GM23338 (cell line): Measurements from ENCODE around the gene RND3. TPM values are rescaled to one million over a fixed set of nuclear protein-coding genes. Genes with fewer than 3 reads are reported as not detected.

Experiments
- ATAC-seq: fragments of 200-7000 bp; cut with Tn5 transposase; 3 replicates; pipeline ENCODE4 v1.9.1; 2020
- DNase-seq: peaks from one replicate; pipeline ENCODE4 v3.0.0-alpha.2; 2015; ENCODE audit warnings: low spot score
- H2AFZ ChIP-seq: fragments of 200-600 bp; sonication (generic); 2 replicates; pipeline ENCODE4 v1.8.0; 2016; ENCODE audit warnings: antibody characterized with exemption, mild to moderate bottlenecking, moderate library complexity
- H3F3A ChIP-seq: fragments of 200-600 bp; sonication (generic); replicated peaks from 2 replicates; pipeline ENCODE4 v1.8.0; 2017; ENCODE audit warnings: antibody characterized with exemption, mixed run types, low read depth
- H3K27ac ChIP-seq: fragments of 200-600 bp; sonication (generic); 2 replicates; pipeline ENCODE4 v1.6.1; 2016; ENCODE audit warnings: low read depth
- H3K27me3 ChIP-seq: fragments of 200-600 bp; sonication (generic); 2 replicates; pipeline ENCODE4 v1.8.0; 2016; ENCODE audit warnings: mild to moderate bottlenecking, mixed run types, moderate library complexity; ENCODE audit not compliant: insufficient read depth
- H3K36me3 ChIP-seq: fragments of 200-600 bp; sonication (generic); 2 replicates; pipeline ENCODE4 v1.8.0; 2016; ENCODE audit warnings: mild to moderate bottlenecking; ENCODE audit not compliant: insufficient read depth
- H3K4me1 ChIP-seq: fragments of 200-600 bp; sonication (generic); 2 replicates; pipeline ENCODE4 v1.8.0; 2016; ENCODE audit warnings: mild to moderate bottlenecking, moderate library complexity; ENCODE audit not compliant: insufficient read depth
- H3K4me2 ChIP-seq: fragments of 200-600 bp; sonication (generic); 2 replicates; pipeline ENCODE4 v1.7.1; 2017; ENCODE audit warnings: mixed run types
- H3K4me3 ChIP-seq: fragments of 200-600 bp; sonication (generic); 2 replicates; pipeline ENCODE4 v1.6.1; 2016; ENCODE audit warnings: mixed run types
- H3K79me2 ChIP-seq: fragments of 200-600 bp; sonication (generic); replicated peaks from 2 replicates; pipeline ENCODE4 v1.8.0; 2017; ENCODE audit warnings: mild to moderate bottlenecking; ENCODE audit not compliant: insufficient read depth
- H3K9me2 ChIP-seq: fragments of 200-600 bp; sonication (generic); 2 replicates; pipeline ENCODE4 v1.8.0; 2017; ENCODE audit not compliant: insufficient read depth
- H4K20me1 ChIP-seq: fragments of 200-600 bp; sonication (generic); replicated peaks from 2 replicates; pipeline ENCODE4 v1.8.0; 2017; ENCODE audit warnings: mild to moderate bottlenecking; ENCODE audit not compliant: insufficient read depth
- H3K27ac Mint-ChIP-seq: 2 replicates; pipeline ENCODE4 v1.8.0; 2020; ENCODE audit warnings: inconsistent platforms, mild to moderate bottlenecking, moderate library complexity, mixed read lengths
- H3K27me3 Mint-ChIP-seq: 3 replicates; pipeline ENCODE4 v1.8.0; 2022; ENCODE audit warnings: low read depth, mild to moderate bottlenecking, moderate library complexity, mixed read lengths, inconsistent platforms; ENCODE audit not compliant: insufficient read depth, poor library complexity
- H3K36me3 Mint-ChIP-seq: 3 replicates; pipeline ENCODE4 v1.8.0; 2021; ENCODE audit warnings: low read depth, mild to moderate bottlenecking, inconsistent platforms, moderate library complexity, mixed read lengths
- H3K4me1 Mint-ChIP-seq: 3 replicates; pipeline ENCODE4 v1.8.0; 2020; ENCODE audit warnings: mild to moderate bottlenecking, inconsistent platforms, mixed read lengths
- H3K4me3 Mint-ChIP-seq: 3 replicates; pipeline ENCODE4 v1.8.0; 2021; ENCODE audit warnings: moderate library complexity, mild to moderate bottlenecking, inconsistent platforms, mixed read lengths
- H3K9me3 Mint-ChIP-seq: 3 replicates; pipeline ENCODE4 v1.8.0; 2020; ENCODE audit warnings: moderate library complexity, mild to moderate bottlenecking, inconsistent platforms, mixed read lengths
- CTCF ChIP-seq, 2 experiments: fragments of 200-600 bp in 1 of 2; sonication (generic) in 1 of 2; conservative IDR thresholded peaks; 2 replicates each; pipeline versions ENCODE4 v1.5.1 to v1.6.1; 2016 to 2017; ENCODE audit warnings: antibody characterized with exemption in 2 of 2, low read depth in 2 of 2, mild to moderate bottlenecking in 2 of 2, moderate library complexity in 1 of 2
- ETS1 ChIP-seq: IDR thresholded peaks from 2 replicates; pipeline ENCODE4 v1.6.1; 2016; ENCODE audit warnings: antibody characterized with exemption
- EZH2 ChIP-seq: fragments of 200-600 bp; sonication (generic); IDR thresholded peaks from one replicate; pipeline ENCODE4 v1.8.0; 2017; ENCODE audit warnings: antibody characterized with exemption, mild to moderate bottlenecking, low read depth; ENCODE audit not compliant: unreplicated experiment
- EZH2phosphoT487 ChIP-seq: fragments of 200-600 bp; sonication (generic); IDR thresholded peaks from one replicate; pipeline ENCODE4 v1.8.1; 2018; ENCODE audit warnings: antibody characterized with exemption; ENCODE audit not compliant: unreplicated experiment
- POLR2AphosphoS5 ChIP-seq: IDR thresholded peaks from 2 replicates; pipeline ENCODE4 v1.6.1; 2016; ENCODE audit warnings: antibody characterized with exemption, low read depth
- REST ChIP-seq: IDR thresholded peaks from one replicate; pipeline ENCODE4 v1.6.1; 2018; ENCODE audit warnings: antibody characterized with exemption; ENCODE audit not compliant: unreplicated experiment
- ZNF331 ChIP-seq: fragments of 250-450 bp; sonication (Bioruptor Pico); IDR thresholded peaks from 2 replicates; pipeline ENCODE4 v1.5.0; 2020; ENCODE audit warnings: low read depth, mild to moderate bottlenecking, moderate library complexity
- ZNF462 ChIP-seq: fragments of 250-450 bp; sonication (Bioruptor Pico); IDR thresholded peaks from 2 replicates; pipeline ENCODE4 v1.5.0; 2020; ENCODE audit warnings: mild to moderate bottlenecking, moderate library complexity
- polyA plus RNA-seq: library from polyadenylated mRNA; unstranded; fragments of >200 nt; fragmentation: Nextera tagmentation; extraction: Ambion mirVana; gene quantifications from 2 replicates; pipeline ENCODE4 v1.2.1, GENCODE V29; 2016
- total RNA-seq: library from RNA; depleted of rRNA; stranded (reverse); fragments of >200 nt; shearing (Covaris generic); gene quantifications from 2 replicates; pipeline ENCODE4 v1.2.3, GENCODE V29; 2014

RND3 gene
- total and polyA plus RNA-seq, 2 experiments from 2014 or later, result 48.2 to 55.3 TPM

- H2AFZ ChIP-seq, result no peak overlapping the region
- DNase-seq (no peak), ATAC-seq (no peak)
- H4K20me1 ChIP-seq, result no peaks in the 10 kb centered on the region
- no peak overlapping the region for H3K27ac ChIP-seq
- H3K4me1 Mint-ChIP-seq, result peaks cover 37% of the 10 kb centered on the region
- no peaks in the 10 kb centered on the region for H3K79me2 ChIP-seq
- H3K4me3 ChIP-seq, result no peak overlapping the region
- H3K4me2 ChIP-seq, result no peak overlapping the region
- peaks cover 5% of the 10 kb centered on the region for H3K27me3 Mint-ChIP-seq
- H3K9me3 Mint-ChIP-seq, result no peaks in the 10 kb centered on the region
- H3K36me3 Mint-ChIP-seq, result no peaks in the 10 kb centered on the region
- no peaks in the 10 kb centered on the region for H3F3A ChIP-seq
- peaks cover 25% of the 10 kb centered on the region for H3K4me1 ChIP-seq
- no peaks in the 10 kb centered on the region for H3K36me3 ChIP-seq
- no peak overlapping the region for H3K4me3 Mint-ChIP-seq
- TF ChIP-seq REST (no peak), CTCF (conservative IDR thresholded peaks at IDR 0.05; ENCODE audit: low read depth in 2 of 2) (no peak), ETS1 (no peak), EZH2 (no peak), ZNF462 (CRISPR knock-in tag) (no peak), EZH2phosphoT487 (no peak), POLR2AphosphoS5 (no peak), ZNF331 (CRISPR knock-in tag) (no peak)
- H3K9me2 ChIP-seq, result peaks cover 9% of the 10 kb centered on the region; the same call in 1 of the 2 replicates
- no peak overlapping the region for H3K27ac Mint-ChIP-seq
- H3K27me3 ChIP-seq, result no peaks in the 10 kb centered on the region
Observed at GRCh38 chr2:150426315-150426714, 61.2 kb downstream of the RND3 start.
